GM18951 (cell line): Measurements from ENCODE around the gene AQP7.

ENCODE experiments used
- POLR2A ChIP-seq: IDR thresholded peaks from 4 replicates; pipeline ENCODE4 v1.6.1; 2011; ENCODE audit warnings: mild to moderate bottlenecking; ENCODE audit not compliant: insufficient read length, insufficient read depth; ENCODE audit errors: extremely low read depth
- in situ Hi-C: fragments of 300-500 bp; cut with MboI; formaldehyde crosslinking; loops from one replicate; pipeline ENCODE4 v1.12.0; 2022; ENCODE audit warnings: low sequenced_read_pairs, mixed read lengths, inconsistent platforms; ENCODE audit not compliant: unreplicated experiment

Gene AQP7

GRCh38 chr9:33351547-33351946 lies 50.8 kb downstream of the AQP7 start:
- no peak for TF ChIP-seq POLR2A

GRCh38 chr9:33350310-33350709 lies 52.1 kb downstream of the AQP7 start:
- in situ Hi-C loops: no loop called here
- TF ChIP-seq POLR2A: no peak

More at GRCh38 chr9:33351547-33351946, 50.8 kb downstream of the AQP7 start:
- in situ Hi-C loops: no loop called here

- in situ Hi-C loops: no loop called here
Measured at GRCh38 chr9:33349743-33350142, 52.6 kb downstream of the AQP7 start.

GRCh38 chr9:33348998-33349397 lies 53.4 kb downstream of the AQP7 start:
- TF ChIP-seq POLR2A: no peak

More at GRCh38 chr9:33349743-33350142, 52.6 kb downstream of the AQP7 start:
- no peak for TF ChIP-seq POLR2A

GRCh38 chr9:33346564-33346963 lies 55.8 kb downstream of the AQP7 start:
- TF ChIP-seq POLR2A: no peak
- in situ Hi-C loops: no loop called here

More at GRCh38 chr9:33348998-33349397, 53.4 kb downstream of the AQP7 start:
- in situ Hi-C loops: no loop called here

DNA sequence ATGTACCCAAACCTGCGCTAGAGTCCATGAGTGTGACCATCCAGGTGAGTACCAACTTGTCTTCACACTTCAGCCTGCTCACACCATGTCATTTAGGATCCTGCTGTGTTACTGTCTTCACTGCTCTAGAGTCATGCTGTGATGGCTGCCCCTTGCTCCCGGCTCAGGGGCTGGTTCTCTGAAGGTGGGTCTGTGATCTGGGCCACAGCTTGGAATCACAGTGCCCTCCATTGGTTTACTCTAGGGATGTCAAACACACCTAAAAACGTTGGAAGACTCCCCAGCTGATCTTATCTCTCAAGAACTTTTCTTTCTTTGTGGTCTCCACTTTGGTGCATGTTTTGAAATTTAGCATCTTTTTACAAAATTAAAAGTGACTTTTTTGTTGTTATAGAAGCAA lies 58.2 kb downstream of the AQP7 start:
- in situ Hi-C loops: no loop called here
- TF ChIP-seq POLR2A: no peak

DNA sequence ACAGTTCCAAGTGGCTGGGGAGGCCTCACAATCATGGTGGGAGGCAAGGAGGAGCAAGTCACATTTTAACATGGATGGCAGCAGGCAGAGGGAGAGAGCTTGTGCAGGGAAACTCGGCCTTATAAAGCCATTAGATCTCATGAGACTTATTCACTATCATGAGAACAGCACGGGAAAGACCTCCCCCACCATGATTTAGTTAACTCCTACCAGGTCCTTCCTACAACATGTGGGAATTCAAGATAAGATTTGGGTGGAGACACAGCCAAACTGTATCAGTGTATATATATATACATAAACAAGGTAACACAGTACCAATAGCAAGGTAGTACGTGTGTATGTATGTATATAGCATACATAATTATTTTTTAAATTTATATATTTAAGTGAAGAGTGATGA lies 61.2 kb downstream of the AQP7 start:
- in situ Hi-C loops: no loop called here
- TF ChIP-seq POLR2A: no peak

- no peak for TF ChIP-seq POLR2A
- in situ Hi-C loops: no loop called here
Measured at GRCh38 chr9:33340186-33340585, 62.2 kb downstream of the AQP7 start.
